ENCODE measurements around the gene ENO2.

ENO2 gene

DNA sequence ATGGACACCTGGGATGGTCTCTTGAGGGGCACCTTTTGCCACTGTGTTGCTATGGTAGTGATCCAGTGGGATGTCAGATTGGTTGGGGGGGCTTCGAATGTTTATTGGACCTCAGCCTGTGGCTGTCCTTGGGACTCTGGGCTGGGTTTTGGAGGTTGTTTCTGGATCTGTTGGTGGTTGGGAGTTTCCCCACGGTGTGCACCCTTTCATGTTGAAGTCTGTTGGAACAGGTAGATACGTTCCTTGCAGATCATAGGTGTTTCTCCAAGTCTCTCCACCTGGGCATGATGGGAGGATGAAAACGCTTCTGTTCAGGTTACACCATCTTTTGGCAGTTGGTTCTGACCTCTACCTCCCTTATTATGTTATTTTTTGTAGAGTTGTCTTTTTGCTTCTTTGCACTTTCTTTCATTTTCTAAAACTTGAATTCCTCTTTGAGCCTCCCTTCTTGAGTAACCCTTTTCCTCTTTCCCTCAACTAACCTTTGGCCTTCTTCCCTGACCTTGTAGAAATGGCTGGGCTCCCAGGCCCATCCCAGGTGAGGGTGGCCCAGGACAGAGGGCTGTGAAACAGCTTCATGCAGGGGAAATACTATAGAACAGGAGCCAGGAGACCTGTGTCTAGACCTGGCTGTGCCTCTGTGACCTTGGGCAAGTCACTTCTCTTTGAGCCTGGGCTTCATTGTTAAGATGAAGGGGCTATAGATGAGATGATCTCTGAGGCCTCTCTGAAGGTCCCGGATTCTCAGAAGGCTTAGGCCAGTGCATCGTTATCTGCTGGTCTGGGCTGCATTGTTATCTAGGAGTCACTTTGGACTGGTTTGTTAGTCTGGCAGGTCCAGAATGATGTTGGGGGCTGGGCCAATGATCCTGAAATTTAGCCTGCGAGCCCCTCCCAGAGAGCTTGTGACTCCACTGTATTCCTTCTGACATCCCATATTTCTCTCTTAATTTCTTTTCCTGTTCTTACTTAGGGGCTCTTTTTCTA is 15.4 kb downstream of the ENO2 start:
- Histone ChIP-seq H3K9ac (no peak overlapping the region), H3K79me2 (ENCODE audit: insufficient read depth, low read depth) (peaks cover 20% of the 10 kb centered on the region; the same call in 1 of the 2 replicates), H3K4me3 (IDR thresholded peaks at IDR 0.05; ENCODE audit: insufficient read depth, low read depth, low read length) (no peak overlapping the region), H3K36me3 (ENCODE audit: insufficient read depth) (no peaks in the 10 kb centered on the region), H3K27me3 (ENCODE audit: insufficient read depth, low read depth) (no peaks in the 10 kb centered on the region), H4K20me1 (ENCODE audit: insufficient read depth) (no peaks in the 10 kb centered on the region), H3K4me1 (ENCODE audit: low read depth, poor library complexity, severe bottlenecking) (peaks cover 31% of the 10 kb centered on the region), H3K4me2 (peak overlapping the region; percentile 78), H3K27ac (no peak overlapping the region), H2AFZ (ENCODE audit: low read depth) (no peak overlapping the region)
- TF ChIP-seq, protein P1, sequence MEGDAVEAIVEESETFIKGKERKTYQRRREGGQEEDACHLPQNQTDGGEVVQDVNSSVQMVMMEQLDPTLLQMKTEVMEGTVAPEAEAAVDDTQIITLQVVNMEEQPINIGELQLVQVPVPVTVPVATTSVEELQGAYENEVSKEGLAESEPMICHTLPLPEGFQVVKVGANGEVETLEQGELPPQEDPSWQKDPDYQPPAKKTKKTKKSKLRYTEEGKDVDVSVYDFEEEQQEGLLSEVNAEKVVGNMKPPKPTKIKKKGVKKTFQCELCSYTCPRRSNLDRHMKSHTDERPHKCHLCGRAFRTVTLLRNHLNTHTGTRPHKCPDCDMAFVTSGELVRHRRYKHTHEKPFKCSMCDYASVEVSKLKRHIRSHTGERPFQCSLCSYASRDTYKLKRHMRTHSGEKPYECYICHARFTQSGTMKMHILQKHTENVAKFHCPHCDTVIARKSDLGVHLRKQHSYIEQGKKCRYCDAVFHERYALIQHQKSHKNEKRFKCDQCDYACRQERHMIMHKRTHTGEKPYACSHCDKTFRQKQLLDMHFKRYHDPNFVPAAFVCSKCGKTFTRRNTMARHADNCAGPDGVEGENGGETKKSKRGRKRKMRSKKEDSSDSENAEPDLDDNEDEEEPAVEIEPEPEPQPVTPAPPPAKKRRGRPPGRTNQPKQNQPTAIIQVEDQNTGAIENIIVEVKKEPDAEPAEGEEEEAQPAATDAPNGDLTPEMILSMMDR (conservative IDR thresholded peaks at IDR 0.05; ENCODE audit: low read depth, low read length) = no peak

GRCh38 chr12:6932766-6933165 is 18.4 kb downstream of the ENO2 start:
- TF ChIP-seq, protein P1 (conservative IDR thresholded peaks at IDR 0.05; ENCODE audit: low read depth, low read length) = no peak
- H3K27ac ChIP-seq = no peak overlapping the region
- H4K20me1 ChIP-seq (ENCODE audit: insufficient read depth) = no peaks in the 10 kb centered on the region
- peaks cover 15% of the 10 kb centered on the region for H3K4me1 ChIP-seq (ENCODE audit: low read depth, poor library complexity, severe bottlenecking)
- H3K27me3 ChIP-seq (ENCODE audit: insufficient read depth, low read depth) = no peaks in the 10 kb centered on the region
- no peaks in the 10 kb centered on the region for H3K36me3 ChIP-seq (ENCODE audit: insufficient read depth)
- H2AFZ ChIP-seq (ENCODE audit: low read depth) = no peak overlapping the region
- no peak overlapping the region for H3K9ac ChIP-seq
- H3K4me2 ChIP-seq = no peak overlapping the region
- peaks cover 20% of the 10 kb centered on the region; the same call in 1 of the 2 replicates for H3K79me2 ChIP-seq (ENCODE audit: insufficient read depth, low read depth)
- H3K4me3 ChIP-seq (IDR thresholded peaks at IDR 0.05; ENCODE audit: insufficient read depth, low read depth, low read length) = no peak overlapping the region

GRCh38 chr12:6934110-6934509 is 19.7 kb downstream of the ENO2 start:
- no peak overlapping the region for H3K4me2 ChIP-seq
- TF ChIP-seq, protein P1 (conservative IDR thresholded peaks at IDR 0.05; ENCODE audit: low read depth, low read length) = no peak
- H3K79me2 ChIP-seq (ENCODE audit: insufficient read depth, low read depth) = peaks cover 12% of the 10 kb centered on the region; the same call in 1 of the 2 replicates
- H3K36me3 ChIP-seq (ENCODE audit: insufficient read depth) = no peaks in the 10 kb centered on the region
- no peak overlapping the region for H3K9ac ChIP-seq
- H3K27ac ChIP-seq = no peak overlapping the region
- H3K4me3 ChIP-seq (IDR thresholded peaks at IDR 0.05; ENCODE audit: insufficient read depth, low read depth, low read length) = no peak overlapping the region
- no peaks in the 10 kb centered on the region for H4K20me1 ChIP-seq (ENCODE audit: insufficient read depth)
- H2AFZ ChIP-seq (ENCODE audit: low read depth) = no peak overlapping the region
- peaks cover 16% of the 10 kb centered on the region for H3K4me1 ChIP-seq (ENCODE audit: low read depth, poor library complexity, severe bottlenecking)
- no peaks in the 10 kb centered on the region for H3K27me3 ChIP-seq (ENCODE audit: insufficient read depth, low read depth)

DNA sequence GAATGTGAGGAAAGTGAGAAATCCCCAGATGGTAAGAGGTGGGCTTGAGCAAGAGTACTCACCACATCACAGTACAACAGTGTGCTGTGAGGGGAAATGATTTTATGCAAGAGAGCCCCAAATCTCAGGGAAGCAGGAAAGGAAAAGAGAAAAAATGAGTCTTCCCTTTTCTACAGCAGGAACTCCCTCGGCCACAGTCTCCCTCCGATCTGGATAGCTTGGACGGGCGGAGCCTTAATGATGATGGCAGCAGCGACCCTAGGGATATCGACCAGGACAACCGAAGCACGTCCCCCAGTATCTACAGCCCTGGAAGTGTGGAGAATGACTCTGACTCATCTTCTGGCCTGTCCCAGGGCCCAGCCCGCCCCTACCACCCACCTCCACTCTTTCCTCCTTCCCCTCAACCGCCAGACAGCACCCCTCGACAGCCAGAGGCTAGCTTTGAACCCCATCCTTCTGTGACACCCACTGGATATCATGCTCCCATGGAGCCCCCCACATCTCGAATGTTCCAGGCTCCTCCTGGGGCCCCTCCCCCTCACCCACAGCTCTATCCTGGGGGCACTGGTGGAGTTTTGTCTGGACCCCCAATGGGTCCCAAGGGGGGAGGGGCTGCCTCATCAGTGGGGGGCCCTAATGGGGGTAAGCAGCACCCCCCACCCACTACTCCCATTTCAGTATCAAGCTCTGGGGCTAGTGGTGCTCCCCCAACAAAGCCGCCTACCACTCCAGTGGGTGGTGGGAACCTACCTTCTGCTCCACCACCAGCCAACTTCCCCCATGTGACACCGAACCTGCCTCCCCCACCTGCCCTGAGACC is 21.2 kb downstream of the ENO2 start:
- Histone ChIP-seq H3K27ac (no peak overlapping the region), H3K4me1 (ENCODE audit: low read depth, poor library complexity, severe bottlenecking) (peaks cover 6% of the 10 kb centered on the region), H3K9ac (no peak overlapping the region), H2AFZ (ENCODE audit: low read depth) (no peak overlapping the region), H3K4me2 (no peak overlapping the region), H3K79me2 (ENCODE audit: insufficient read depth, low read depth) (no peaks in the 10 kb centered on the region; the same call in 1 of the 2 replicates), H3K36me3 (ENCODE audit: insufficient read depth) (no peaks in the 10 kb centered on the region), H4K20me1 (ENCODE audit: insufficient read depth) (no peaks in the 10 kb centered on the region), H3K4me3 (IDR thresholded peaks at IDR 0.05; ENCODE audit: insufficient read depth, low read depth, low read length) (no peak overlapping the region), H3K27me3 (ENCODE audit: insufficient read depth, low read depth) (no peaks in the 10 kb centered on the region)
- TF ChIP-seq, protein P1 (conservative IDR thresholded peaks at IDR 0.05; ENCODE audit: low read depth, low read length) = no peak

All from KMS-11 (cell line).